Neutrophil (primary cell): ENCODE results near the gene PPP2R5C.
"Not testable (repeated sequence)": the region's sequence is repeated elsewhere in the genome, so short reads cannot be mapped to it uniquely, and the experiment has no call there.

Source experiments
- H3K27ac ChIP-seq: fragments of 200-600 bp; sonication (generic); 2 replicates; pipeline ENCODE4 v1.5.1; 2016; ENCODE audit warnings: mild to moderate bottlenecking, moderate library complexity
- H3K27me3 ChIP-seq: fragments of 200-600 bp; sonication (generic); 2 replicates; pipeline ENCODE4 v1.6.0; 2016; ENCODE audit warnings: mild to moderate bottlenecking
- H3K36me3 ChIP-seq: fragments of 200-600 bp; sonication (generic); 2 replicates; pipeline ENCODE4 v1.5.1; 2017
- H3K4me1 ChIP-seq, 2 experiments: fragments of 200-600 bp in 1 of 2; sonication (generic) in 1 of 2; 1 replicate in 1 of 2; 2 replicates in 1 of 2; pipeline versions ENCODE4 v1.5.1 to v1.6.1; 2013 to 2016; ENCODE audit warnings: low read depth in 1 of 2, low read length in 1 of 2, mild to moderate bottlenecking in 1 of 2, moderate library complexity in 1 of 2; ENCODE audit not compliant: control insufficient read depth in 1 of 2, insufficient read depth in 1 of 2
- H3K4me3 ChIP-seq, 2 experiments: fragments of 200-600 bp in 1 of 2; sonication (generic) in 1 of 2; 1 replicate in 1 of 2; 2 replicates in 1 of 2; pipeline ENCODE4 v1.5.1; 2013 to 2016; ENCODE audit warnings: low read depth in 1 of 2, low read length in 1 of 2, mild to moderate bottlenecking in 1 of 2, moderate library complexity in 1 of 2
- H3K9me3 ChIP-seq: fragments of 200-600 bp; sonication (generic); 2 replicates; pipeline ENCODE4 v1.5.1; 2016
- CTCF ChIP-seq: fragments of 200-600 bp; sonication (generic); IDR thresholded peaks from 2 replicates; pipeline ENCODE4 v1.5.1; 2016; ENCODE audit warnings: antibody characterized with exemption

Gene PPP2R5C

DNA sequence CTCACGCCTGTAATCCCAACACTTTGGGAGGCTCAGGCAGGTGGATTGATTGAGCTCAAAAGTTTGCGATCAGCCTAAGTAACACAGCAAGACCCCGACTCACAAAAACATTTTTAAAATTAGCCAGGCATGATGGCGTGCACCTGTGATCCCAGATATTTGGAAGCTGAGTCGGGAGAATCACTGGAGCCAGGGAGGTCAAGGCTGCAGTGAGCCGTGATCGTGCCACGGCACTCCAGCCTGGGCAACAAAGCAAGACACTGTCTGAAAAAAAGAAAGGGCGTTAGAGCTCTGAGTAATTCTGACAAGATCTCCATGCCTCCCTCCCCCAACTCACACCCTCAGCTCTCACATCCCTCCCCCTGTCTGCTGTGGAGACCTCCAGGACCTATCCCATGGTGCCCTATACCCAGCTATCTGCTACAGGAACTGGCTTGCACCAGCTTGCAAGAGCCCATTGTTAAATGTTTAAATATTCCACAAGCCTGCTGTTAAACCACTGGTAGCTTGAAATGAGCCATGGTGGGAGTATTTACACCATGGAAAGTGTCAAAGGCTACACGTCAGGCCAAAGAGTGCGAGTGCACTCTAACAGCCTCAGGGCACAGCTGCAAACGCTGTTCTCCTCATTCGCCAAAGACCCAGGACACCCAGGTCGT lies 35.1 kb upstream of the PPP2R5C start:
- no peak overlapping the region for H3K4me3 ChIP-seq
- H3K27ac ChIP-seq = peak overlapping the region; percentile 78
- TF ChIP-seq CTCF = no peak
- no peaks in the 10 kb centered on the region for H3K9me3 ChIP-seq
- H3K4me1 ChIP-seq = peaks cover 65 to 77% of the 10 kb centered on the region in 2 experiments
- H3K27me3 ChIP-seq = no peaks in the 10 kb centered on the region
- H3K36me3 ChIP-seq = no peaks in the 10 kb centered on the region

DNA sequence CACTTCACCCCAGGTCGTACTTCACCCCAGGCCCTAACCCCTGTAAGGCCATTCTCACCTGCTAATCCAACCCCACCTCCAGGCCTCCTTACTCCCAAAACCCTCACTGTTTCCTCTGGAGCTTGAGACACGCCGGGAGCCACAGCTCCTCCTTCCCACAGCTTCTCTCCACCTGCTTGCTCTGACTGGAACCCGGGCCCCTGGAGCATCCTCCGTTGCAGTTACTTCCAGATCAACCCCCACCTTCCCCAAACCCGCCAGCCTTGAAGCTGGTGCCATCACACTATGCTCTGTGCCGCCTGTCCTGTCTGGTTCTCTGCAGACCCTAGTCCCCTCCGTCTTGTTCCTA lies 34.6 kb upstream of the PPP2R5C start:
- Histone ChIP-seq H3K4me1 (peaks cover 65 to 77% of the 10 kb centered on the region in 2 experiments), H3K4me3 (no peak overlapping the region), H3K36me3 (no peaks in the 10 kb centered on the region), H3K27me3 (no peaks in the 10 kb centered on the region), H3K9me3 (no peaks in the 10 kb centered on the region), H3K27ac (peak overlapping the region; percentile 78)
- no peak for TF ChIP-seq CTCF

DNA sequence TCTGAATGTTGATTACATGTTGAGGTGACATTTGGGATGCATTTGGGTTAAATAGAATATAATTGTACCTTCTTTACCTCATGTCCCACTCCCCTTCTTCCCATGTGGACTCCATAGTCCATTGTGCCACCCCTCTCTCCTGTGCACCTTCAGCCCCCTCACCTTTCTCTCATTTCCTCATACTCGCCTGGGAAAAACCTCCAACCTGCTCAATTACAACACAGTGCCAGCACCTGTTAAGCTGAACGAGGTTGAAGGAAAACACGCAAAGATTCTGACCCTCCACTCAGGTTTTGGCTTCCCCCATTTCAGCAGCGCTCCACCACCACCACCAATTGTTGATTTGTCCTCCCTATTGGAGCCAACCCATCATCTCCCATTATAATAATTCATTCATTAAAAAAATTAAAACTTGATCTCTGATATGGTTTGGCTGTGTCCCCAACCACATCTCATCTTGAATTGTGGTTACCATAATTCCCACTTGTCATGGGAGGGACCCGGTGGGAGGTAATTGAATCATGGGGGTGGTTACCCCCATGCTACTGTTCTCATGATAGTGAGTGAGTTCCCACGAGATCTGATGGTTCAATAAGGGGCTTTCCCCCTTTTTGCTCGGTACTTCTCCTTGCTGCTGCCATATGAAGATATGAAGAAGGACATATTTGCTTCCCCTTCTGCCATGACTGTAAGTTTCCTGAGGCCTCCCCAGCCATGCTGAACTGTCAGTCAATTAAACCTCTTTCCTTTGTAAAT lies 33.7 kb upstream of the PPP2R5C start:
- Histone ChIP-seq H3K9me3 (no peaks in the 10 kb centered on the region), H3K4me3 (no peak overlapping the region), H3K36me3 (no peaks in the 10 kb centered on the region), H3K4me1 (peaks cover 66 to 76% of the 10 kb centered on the region in 2 experiments), H3K27ac (peak overlapping the region; percentile 60), H3K27me3 (no peaks in the 10 kb centered on the region)
- no peak for TF ChIP-seq CTCF

- Histone ChIP-seq H3K27ac (peak overlapping the region; percentile 60), H3K4me1 (peaks cover 62 to 71% of the 10 kb centered on the region in 2 experiments), H3K27me3 (no peaks in the 10 kb centered on the region), H3K4me3 (no peak overlapping the region), H3K9me3 (no peaks in the 10 kb centered on the region), H3K36me3 (no peaks in the 10 kb centered on the region)
- TF ChIP-seq CTCF = no peak
Measured at GRCh38 chr14:101728367-101728742, 33.2 kb upstream of the PPP2R5C start.

GRCh38 chr14:101729382-101729781 lies 32.1 kb upstream of the PPP2R5C start:
- no peaks in the 10 kb centered on the region for H3K27me3 ChIP-seq
- H3K4me1 ChIP-seq = peaks cover 62 to 71% of the 10 kb centered on the region in 2 experiments
- peak overlapping the region; percentile 95 for H3K27ac ChIP-seq
- TF ChIP-seq CTCF = no peak
- no peak overlapping the region for H3K4me3 ChIP-seq
- no peaks in the 10 kb centered on the region for H3K9me3 ChIP-seq
- no peaks in the 10 kb centered on the region for H3K36me3 ChIP-seq

DNA sequence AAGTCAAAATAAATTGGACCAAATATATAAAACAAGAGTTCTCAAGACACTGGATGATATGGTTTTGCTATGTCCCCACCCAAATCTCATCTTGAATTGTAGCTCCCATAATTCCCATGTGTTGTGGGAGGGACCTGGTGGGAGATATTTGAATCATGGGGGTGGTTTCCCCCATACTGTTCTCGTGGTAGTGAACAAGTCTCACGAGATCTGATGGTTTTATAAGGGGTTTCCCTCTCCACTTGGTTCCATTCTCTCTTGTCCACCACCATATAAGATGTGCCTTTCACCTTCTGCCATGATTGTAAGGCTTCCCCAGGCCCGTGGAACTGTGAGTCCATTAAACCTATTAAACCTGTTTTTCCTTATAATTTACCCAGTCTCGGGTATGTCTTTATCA lies 31.4 kb upstream of the PPP2R5C start:
- H3K36me3 ChIP-seq, H3K27me3 ChIP-seq, H3K9me3 ChIP-seq: not testable (repeated sequence)
- H3K27ac ChIP-seq = peak overlapping the region; percentile 95
- H3K4me3 ChIP-seq = peak overlapping the region; percentile 48 to 50
- peaks cover 62 to 70% of the 10 kb centered on the region in 2 experiments for H3K4me1 ChIP-seq
